NCI-H1092 treated with DMSO at 0.1 percent for 48 hours (cell line): ENCODE data around the gene CENPP.
A peak's percentile ranks its signal among the peaks of the same experiment; 100 is the strongest.
"Not testable (repeated sequence)": the region's sequence is repeated elsewhere in the genome, so short reads cannot be mapped to it uniquely, and the experiment has no call there.

Experiments
- DNase-seq: peaks from one replicate; lab custom pipeline; 2025; lab: John Stamatoyannopoulos, UW

Gene CENPP

GRCh38 chr9:92616199-92616641 is 290.5 kb downstream of the CENPP start:
- DNase-seq = no peak

GRCh38 chr9:92616655-92617111 is 290.9 kb downstream of the CENPP start:
- DNase-seq = no peak

GRCh38 chr9:92617195-92617813 is 291.6 kb downstream of the CENPP start:
- DNase-seq = no peak

- no peak for DNase-seq
These were observed 292.3 kb downstream of the CENPP start for GRCh38 chr9:92617951-92618510.

- no peak for DNase-seq
These were observed 293.0 kb downstream of the CENPP start for GRCh38 chr9:92618633-92619225.

- no peak for DNase-seq
These were observed 294.0 kb downstream of the CENPP start for GRCh38 chr9:92619601-92620300.

GRCh38 chr9:92620845-92621244 is 295.1 kb downstream of the CENPP start:
- DNase-seq = no peak

- DNase-seq = not testable (repeated sequence)
These were observed 298.2 kb downstream of the CENPP start for GRCh38 chr9:92623936-92624335.

GRCh38 chr9:92626484-92626883 is 300.7 kb downstream of the CENPP start:
- no peak for DNase-seq

GRCh38 chr9:92627651-92628050 is 301.9 kb downstream of the CENPP start:
- no peak for DNase-seq

GRCh38 chr9:92631452-92632343 is 305.9 kb downstream of the CENPP start:
- no peak for DNase-seq

GRCh38 chr9:92632641-92633040 is 306.9 kb downstream of the CENPP start:
- no peak for DNase-seq

- no peak for DNase-seq
These were observed 308.0 kb downstream of the CENPP start for GRCh38 chr9:92633614-92634278.

GRCh38 chr9:92634712-92635605 is 309.2 kb downstream of the CENPP start:
- peak; percentile 37 for DNase-seq

- no peak for DNase-seq
These were observed 310.0 kb downstream of the CENPP start for GRCh38 chr9:92635760-92636159.

GRCh38 chr9:92636627-92637026 is 310.9 kb downstream of the CENPP start:
- no peak for DNase-seq

GRCh38 chr9:92637326-92637725 is 311.6 kb downstream of the CENPP start:
- DNase-seq = no peak

GRCh38 chr9:92637886-92638620 is 312.3 kb downstream of the CENPP start:
- no peak for DNase-seq

- DNase-seq = no peak
These were observed 312.9 kb downstream of the CENPP start for GRCh38 chr9:92638621-92639101.
